Lower leg skin (tissue), 3 donors: ENCODE measurements around the gene DCST1.

Experiments used
- CTCF ChIP-seq, 3 donors: fragments of 450-650 bp; IDR thresholded peaks; one replicate each; pipeline ENCODE4 v1.5.1; 2016; ENCODE audit warnings: antibody characterized with exemption in 3 of 3, mild to moderate bottlenecking in 3 of 3, moderate library complexity in 2 of 3
- POLR2A ChIP-seq, 2 donors: fragments of 450-650 bp; IDR thresholded peaks; one replicate each; pipeline ENCODE4 v1.6.1; 2016 to 2017; ENCODE audit warnings: antibody characterized with exemption in 2 of 2, mild to moderate bottlenecking in 1 of 2, moderate library complexity in 1 of 2

DNA sequence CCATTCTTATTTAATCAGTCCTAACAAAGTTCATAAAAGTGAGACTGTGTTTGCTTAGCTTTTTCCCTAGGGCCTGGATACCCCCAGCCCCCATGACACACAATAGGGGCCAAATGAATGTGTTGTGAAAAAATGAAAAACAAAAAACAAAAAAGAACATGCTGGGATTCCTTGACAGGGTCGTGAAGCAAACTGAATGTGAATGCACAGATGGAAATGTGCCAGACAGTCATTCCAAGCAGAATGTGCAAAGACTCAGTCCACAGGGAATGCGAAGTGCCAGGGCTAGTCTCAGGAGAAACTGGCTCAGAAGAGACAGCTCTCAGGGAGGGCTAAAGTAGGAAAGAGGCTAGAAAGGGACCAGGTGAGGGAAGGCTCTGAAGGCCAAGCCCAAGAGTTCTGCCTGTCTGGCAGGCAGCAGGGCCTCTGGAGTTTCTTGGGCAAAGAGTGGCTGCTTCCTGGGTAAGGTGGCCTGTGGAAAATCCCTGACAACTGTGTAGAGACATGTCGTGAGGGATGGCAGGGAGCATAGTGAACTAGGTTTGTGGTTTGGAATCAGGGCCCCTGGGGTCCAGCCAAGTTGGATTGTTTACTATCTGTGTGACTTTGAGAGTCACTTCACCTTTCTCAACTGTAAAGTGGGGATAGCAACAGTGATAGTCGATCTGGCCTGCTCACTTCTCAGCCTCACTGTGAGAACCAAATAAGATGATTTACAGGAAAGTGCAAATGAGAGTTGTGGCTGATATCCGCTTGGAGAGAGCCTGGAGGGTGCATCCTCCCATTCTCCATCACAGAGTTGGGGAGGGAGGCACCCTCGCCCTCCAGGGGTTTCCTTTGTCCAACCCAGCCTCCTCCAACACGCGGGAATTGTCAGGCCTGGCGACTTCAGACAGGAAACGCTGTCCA, 16.3 kb downstream of the DCST1 start:
- TF ChIP-seq CTCF (IDR thresholded peaks at IDR 0.05) (no peak), POLR2A (IDR thresholded peaks at IDR 0.05) (no peak)
